HFFc6 (cell line): ENCODE measurements around the gene MEP1B. TPM values are rescaled to one million over a fixed set of nuclear protein-coding genes. Genes with fewer than 3 reads are reported as not detected.

Source experiments
- DNase-seq: peaks from one replicate; pipeline ENCODE4 v3.0.0-alpha.2; 2018
- H3K27ac Mint-ChIP-seq: 2 replicates; pipeline ENCODE4 v1.8.0; 2020; ENCODE audit warnings: mild to moderate bottlenecking, mixed read lengths
- H3K27me3 Mint-ChIP-seq: 2 replicates; pipeline ENCODE4 v1.8.0; 2021; ENCODE audit warnings: mild to moderate bottlenecking, moderate library complexity, mixed read lengths; ENCODE audit not compliant: insufficient read depth
- H3K36me3 Mint-ChIP-seq: 2 replicates; pipeline ENCODE4 v1.8.0; 2021; ENCODE audit warnings: low read depth, mixed read lengths
- H3K4me1 Mint-ChIP-seq: 2 replicates; pipeline ENCODE4 v1.8.0; 2020; ENCODE audit warnings: low read depth, mixed read lengths
- H3K4me3 Mint-ChIP-seq: 2 replicates; pipeline ENCODE4 v1.8.0; 2020; ENCODE audit warnings: mild to moderate bottlenecking, moderate library complexity, mixed read lengths
- H3K9me3 Mint-ChIP-seq: 2 replicates; pipeline ENCODE4 v1.8.0; 2020; ENCODE audit warnings: mild to moderate bottlenecking, mixed read lengths
- total RNA-seq, 6 experiments: library from RNA; stranded (reverse); fragmentation: NEBNext Ultra II Directional; extraction: Animal tissue kit (Norgen Biotek cat#: 25700); gene quantifications; 2 replicates in 1 of 6; 3 replicates in 5 of 6; pipeline ENCODE4 v1.2.3, GENCODE V29; 2021
- TF ChIP-seq, protein P1 (sequence below): fragments of 200-600 bp; sonication (generic); IDR thresholded peaks from 2 replicates; pipeline ENCODE4 v1.5.0; 2021; ENCODE audit warnings: antibody characterized with exemption, mild to moderate bottlenecking

MEP1B gene
- total RNA-seq, 6 experiments from 2014 or later, result not detected

DNA sequence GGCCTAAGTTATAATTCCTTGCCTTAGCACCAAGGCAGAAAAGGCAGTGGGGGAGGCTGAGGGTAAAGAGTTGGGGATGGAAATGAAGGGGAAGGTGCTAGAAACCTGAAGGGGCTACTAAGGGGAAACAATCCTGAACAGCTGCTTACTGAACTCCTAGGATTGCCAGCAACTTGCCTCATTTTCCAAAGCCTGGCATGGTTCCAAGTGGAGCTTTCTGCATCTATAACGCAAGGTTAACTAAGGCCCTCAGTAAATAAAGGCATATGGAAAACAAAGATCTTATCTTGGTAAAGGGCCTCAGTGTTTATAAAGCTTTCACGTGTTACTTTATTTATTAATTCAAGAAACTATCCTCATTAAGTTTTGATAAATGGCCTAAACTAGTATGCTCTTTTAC is 10.9 kb downstream of the MEP1B start:
- Mint-ChIP-seq H3K36me3 (no peaks in the 10 kb centered on the region), H3K4me3 (no peak overlapping the region), H3K9me3 (no peaks in the 10 kb centered on the region), H3K4me1 (no peaks in the 10 kb centered on the region), H3K27me3 (no peaks in the 10 kb centered on the region), H3K27ac (no peak overlapping the region)
- no peak for DNase-seq
- TF ChIP-seq, protein P1, sequence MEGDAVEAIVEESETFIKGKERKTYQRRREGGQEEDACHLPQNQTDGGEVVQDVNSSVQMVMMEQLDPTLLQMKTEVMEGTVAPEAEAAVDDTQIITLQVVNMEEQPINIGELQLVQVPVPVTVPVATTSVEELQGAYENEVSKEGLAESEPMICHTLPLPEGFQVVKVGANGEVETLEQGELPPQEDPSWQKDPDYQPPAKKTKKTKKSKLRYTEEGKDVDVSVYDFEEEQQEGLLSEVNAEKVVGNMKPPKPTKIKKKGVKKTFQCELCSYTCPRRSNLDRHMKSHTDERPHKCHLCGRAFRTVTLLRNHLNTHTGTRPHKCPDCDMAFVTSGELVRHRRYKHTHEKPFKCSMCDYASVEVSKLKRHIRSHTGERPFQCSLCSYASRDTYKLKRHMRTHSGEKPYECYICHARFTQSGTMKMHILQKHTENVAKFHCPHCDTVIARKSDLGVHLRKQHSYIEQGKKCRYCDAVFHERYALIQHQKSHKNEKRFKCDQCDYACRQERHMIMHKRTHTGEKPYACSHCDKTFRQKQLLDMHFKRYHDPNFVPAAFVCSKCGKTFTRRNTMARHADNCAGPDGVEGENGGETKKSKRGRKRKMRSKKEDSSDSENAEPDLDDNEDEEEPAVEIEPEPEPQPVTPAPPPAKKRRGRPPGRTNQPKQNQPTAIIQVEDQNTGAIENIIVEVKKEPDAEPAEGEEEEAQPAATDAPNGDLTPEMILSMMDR, result no peak

DNA sequence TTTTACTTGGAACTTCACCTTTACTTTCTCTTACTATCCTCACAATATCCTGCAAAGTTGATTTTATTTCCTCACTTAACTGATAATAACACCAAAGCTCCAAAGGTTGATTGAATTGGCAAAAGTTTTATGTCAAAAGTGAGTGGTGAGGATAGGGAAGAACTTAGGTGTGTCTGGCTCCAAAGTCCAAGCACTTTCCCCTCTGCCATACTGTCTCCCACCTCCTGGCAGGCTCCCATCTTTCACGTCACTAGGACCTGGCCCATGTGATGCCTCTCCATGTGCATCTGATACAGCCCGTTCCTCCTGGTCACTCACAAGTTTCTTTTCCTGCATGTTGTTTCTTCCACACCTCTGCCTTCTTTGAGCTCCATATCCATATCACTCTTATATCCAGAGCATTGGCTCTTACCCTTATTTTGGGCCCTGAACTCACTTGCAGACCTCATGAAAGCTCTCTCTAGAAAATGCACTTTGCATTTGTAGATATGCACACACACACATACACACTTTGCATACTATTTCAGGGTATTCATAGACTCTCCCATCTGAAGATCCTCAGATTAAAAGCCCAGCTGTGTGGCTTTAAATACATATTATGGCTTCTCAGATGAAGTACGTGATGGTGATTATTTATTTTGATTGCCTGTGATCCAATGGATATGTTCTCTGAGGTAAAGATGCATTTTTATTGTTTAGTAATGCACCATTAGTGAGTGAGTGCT is 12.3 kb downstream of the MEP1B start:
- no peaks in the 10 kb centered on the region for H3K4me1 Mint-ChIP-seq
- no peak for DNase-seq
- H3K27me3 Mint-ChIP-seq, result no peaks in the 10 kb centered on the region

DNA sequence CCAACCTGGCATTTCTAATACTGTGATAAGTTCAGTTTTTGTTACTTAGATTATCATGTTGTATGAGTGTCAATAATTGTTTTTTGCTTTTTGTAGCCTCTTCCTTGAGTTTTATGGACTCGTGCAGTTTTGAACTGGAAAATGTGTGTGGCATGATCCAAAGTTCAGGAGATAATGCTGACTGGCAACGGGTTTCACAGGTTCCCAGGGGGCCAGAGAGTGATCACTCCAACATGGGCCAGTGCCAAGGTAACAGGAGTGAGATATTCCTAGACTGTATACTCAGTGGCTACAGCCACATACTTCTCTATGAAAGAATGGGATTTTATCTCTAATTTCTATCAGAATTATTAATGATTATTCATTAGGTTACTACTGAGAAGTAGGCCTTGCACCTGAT is 18.2 kb downstream of the MEP1B start:
- DNase-seq, result no peak
- no peaks in the 10 kb centered on the region for H3K4me1 Mint-ChIP-seq
- TF ChIP-seq, protein P1, result no peak
- no peaks in the 10 kb centered on the region for H3K9me3 Mint-ChIP-seq
- no peak overlapping the region for H3K27ac Mint-ChIP-seq
- no peak overlapping the region for H3K4me3 Mint-ChIP-seq
- H3K36me3 Mint-ChIP-seq, result no peaks in the 10 kb centered on the region
- peaks cover 2% of the 10 kb centered on the region; the same call in 1 of the 2 replicates for H3K27me3 Mint-ChIP-seq

More for the DNA sequence above, 12.3 kb downstream of the MEP1B start:
- TF ChIP-seq, protein P1, result no peak
- no peak overlapping the region for H3K4me3 Mint-ChIP-seq
- H3K9me3 Mint-ChIP-seq, result no peaks in the 10 kb centered on the region
- no peak overlapping the region for H3K27ac Mint-ChIP-seq
- H3K36me3 Mint-ChIP-seq, result no peaks in the 10 kb centered on the region

DNA sequence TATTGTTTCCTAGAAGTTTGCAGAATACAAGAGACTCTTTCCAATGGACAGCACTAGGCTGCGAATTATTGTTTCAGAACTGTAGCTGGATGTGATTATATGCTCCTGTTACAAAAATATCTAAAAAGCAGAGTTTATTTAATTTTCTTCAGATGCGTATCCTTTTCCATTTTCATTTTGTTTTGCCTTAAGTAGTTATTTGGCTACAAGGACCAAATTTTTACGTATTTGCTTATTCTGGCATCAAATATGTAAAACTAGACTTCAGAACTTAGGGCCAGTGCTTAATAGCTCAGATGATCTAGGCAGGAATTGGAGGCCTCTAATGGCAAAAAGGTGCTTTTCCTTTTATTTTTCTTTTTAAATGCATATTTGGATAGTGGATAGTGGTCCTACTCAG is 18.7 kb downstream of the MEP1B start:
- peaks cover 2% of the 10 kb centered on the region; the same call in 1 of the 2 replicates for H3K27me3 Mint-ChIP-seq
- TF ChIP-seq, protein P1, result no peak
- no peaks in the 10 kb centered on the region for H3K36me3 Mint-ChIP-seq
- H3K27ac Mint-ChIP-seq, result no peak overlapping the region
- no peaks in the 10 kb centered on the region for H3K4me1 Mint-ChIP-seq
- no peak overlapping the region for H3K4me3 Mint-ChIP-seq
- DNase-seq, result no peak
- H3K9me3 Mint-ChIP-seq, result no peaks in the 10 kb centered on the region

DNA sequence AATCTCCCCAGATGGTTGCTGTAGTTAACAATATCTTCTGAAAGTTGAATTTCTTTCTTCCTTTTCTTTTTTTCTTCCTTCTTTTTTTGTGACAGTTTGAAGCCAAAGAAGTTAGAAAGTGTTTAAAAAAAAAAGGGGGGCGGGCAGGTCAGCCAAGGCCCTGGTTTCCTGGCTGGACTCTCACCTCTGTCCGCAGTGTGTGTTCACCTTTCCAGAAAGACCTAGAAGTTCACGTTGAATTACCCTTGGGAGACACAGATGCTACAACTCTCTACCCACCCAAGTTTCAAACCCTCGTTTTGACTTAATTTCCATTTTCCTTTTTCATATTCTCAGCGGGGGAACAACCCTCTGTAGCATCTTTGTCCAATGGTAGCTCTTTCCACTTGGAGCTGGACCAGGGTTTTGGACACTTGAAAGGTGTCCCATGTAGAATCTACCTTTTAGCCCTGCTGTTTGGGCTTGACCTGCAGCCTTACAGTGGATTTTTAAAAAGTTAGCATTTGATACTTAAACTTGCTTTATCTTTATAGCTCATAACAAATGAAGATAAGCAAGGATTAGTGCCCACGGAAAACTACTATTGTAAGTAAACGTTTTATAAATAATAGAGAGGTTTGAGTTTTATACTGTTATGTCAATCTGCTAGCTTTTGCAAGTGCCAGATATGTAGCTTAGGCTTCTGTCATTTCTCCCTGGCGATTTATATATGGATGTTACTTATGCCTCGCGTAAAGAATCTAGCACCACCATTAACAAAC is 20.0 kb downstream of the MEP1B start:
- H3K9me3 Mint-ChIP-seq, result no peaks in the 10 kb centered on the region
- no peak for DNase-seq
- no peaks in the 10 kb centered on the region for H3K4me1 Mint-ChIP-seq
- TF ChIP-seq, protein P1, result no peak
- H3K4me3 Mint-ChIP-seq, result no peak overlapping the region
- H3K36me3 Mint-ChIP-seq, result no peaks in the 10 kb centered on the region
- H3K27me3 Mint-ChIP-seq, result peaks cover 2% of the 10 kb centered on the region; the same call in 1 of the 2 replicates
- no peak overlapping the region for H3K27ac Mint-ChIP-seq
